H9 (cell line): ENCODE data around the gene ELF5. TPM values are rescaled to one million over a fixed set of nuclear protein-coding genes. Genes with fewer than 3 reads are reported as not detected.

ENCODE experiments used
- DNase-seq: peaks from one replicate; pipeline ENCODE4 v3.0.0-alpha.2; 2017
- H2AFZ ChIP-seq: one replicate; pipeline ENCODE4 v1.6.1; 2013; ENCODE audit warnings: mild to moderate bottlenecking, low read length, control low read depth, moderate library complexity
- H2AK5ac ChIP-seq: 2 replicates; pipeline ENCODE4 v1.6.1; 2013; ENCODE audit warnings: low read length, control low read depth, mixed read lengths; ENCODE audit not compliant: insufficient read length
- H2BK120ac ChIP-seq: one replicate; pipeline ENCODE4 v1.6.1; 2013; ENCODE audit warnings: low read depth, mild to moderate bottlenecking, low read length, control low read depth, inconsistent platforms; ENCODE audit not compliant: poor library complexity, severe bottlenecking
- H2BK12ac ChIP-seq: 2 replicates; pipeline ENCODE4 v1.6.1; 2013; ENCODE audit warnings: low read length, control low read depth, mixed read lengths, low read depth; ENCODE audit not compliant: insufficient read length
- H2BK15ac ChIP-seq: 2 replicates; pipeline ENCODE4 v1.6.1; 2013; ENCODE audit warnings: low read depth, low read length, control low read depth
- H2BK20ac ChIP-seq: one replicate; pipeline ENCODE4 v1.6.1; 2013; ENCODE audit warnings: low read depth, mild to moderate bottlenecking, low read length, control low read depth, inconsistent platforms; ENCODE audit not compliant: poor library complexity, severe bottlenecking
- H2BK5ac ChIP-seq: 2 replicates; pipeline ENCODE4 v1.6.1; 2013; ENCODE audit warnings: low read length, control low read depth, mixed read lengths; ENCODE audit not compliant: insufficient read length
- H3K14ac ChIP-seq: 2 replicates; pipeline ENCODE4 v1.6.1; 2013; ENCODE audit warnings: low read length, control low read depth; ENCODE audit not compliant: insufficient read depth
- H3K18ac ChIP-seq: 2 replicates; pipeline ENCODE4 v1.6.1; 2013; ENCODE audit warnings: low read depth, mild to moderate bottlenecking, mixed read lengths, low read length, control low read depth; ENCODE audit not compliant: insufficient read length
- H3K23ac ChIP-seq: 2 replicates; pipeline ENCODE4 v1.6.1; 2013; ENCODE audit warnings: low read length, control low read depth, mixed read lengths, low read depth; ENCODE audit not compliant: insufficient read length
- H3K23me2 ChIP-seq: 2 replicates; pipeline ENCODE4 v1.6.1; 2013; ENCODE audit warnings: low read depth, mild to moderate bottlenecking, mixed read lengths, low read length, control low read depth; ENCODE audit not compliant: insufficient read length, poor library complexity, severe bottlenecking
- H3K27ac ChIP-seq: 2 replicates; pipeline ENCODE4 v1.5.1; 2013; ENCODE audit warnings: low read length, control low read depth, mixed read lengths, low read depth; ENCODE audit not compliant: insufficient read length
- H3K27me3 ChIP-seq: 2 replicates; pipeline ENCODE4 v1.6.1; 2013; ENCODE audit warnings: low read length, control low read depth, inconsistent platforms; ENCODE audit not compliant: insufficient read depth
- H3K4ac ChIP-seq: 2 replicates; pipeline ENCODE4 v1.6.1; 2013; ENCODE audit warnings: low read depth, mild to moderate bottlenecking, control low read depth, inconsistent platforms, low read length, moderate library complexity
- H3K4me1 ChIP-seq: 2 replicates; pipeline ENCODE4 v1.6.1; 2013; ENCODE audit warnings: low read length, control low read depth, inconsistent platforms; ENCODE audit not compliant: insufficient read depth
- H3K4me2 ChIP-seq: 2 replicates; pipeline ENCODE4 v1.6.1; 2013; ENCODE audit warnings: low read length, control low read depth, mixed read lengths; ENCODE audit not compliant: insufficient read length, insufficient read depth
- H3K56ac ChIP-seq: 2 replicates; pipeline ENCODE4 v1.6.1; 2013; ENCODE audit warnings: low read depth, mild to moderate bottlenecking, mixed read lengths, low read length, control low read depth; ENCODE audit not compliant: insufficient read length
- H3K79me1 ChIP-seq: 2 replicates; pipeline ENCODE4 v1.6.1; 2013; ENCODE audit warnings: low read depth, mild to moderate bottlenecking, moderate library complexity, low read length, control low read depth, inconsistent platforms; ENCODE audit not compliant: insufficient read depth, poor library complexity, severe bottlenecking
- H3K79me2 ChIP-seq: 2 replicates; pipeline ENCODE4 v1.6.1; 2013; ENCODE audit warnings: low read length, control low read depth, inconsistent platforms; ENCODE audit not compliant: insufficient read depth
- H3K9ac ChIP-seq: 2 replicates; pipeline ENCODE4 v1.6.1; 2013; ENCODE audit warnings: low read length, control low read depth, mixed read lengths; ENCODE audit not compliant: insufficient read length; ENCODE audit errors: extremely low read depth
- H3K9me3 ChIP-seq: one replicate; pipeline ENCODE4 v1.6.1; 2013; ENCODE audit warnings: low read depth, low read length, inconsistent platforms; ENCODE audit not compliant: control insufficient read depth
- H3T11ph ChIP-seq: one replicate; pipeline ENCODE4 v1.6.1; 2013; ENCODE audit warnings: mild to moderate bottlenecking, low read length, control low read depth, inconsistent platforms
- H4K20me1 ChIP-seq: one replicate; pipeline ENCODE4 v1.6.1; 2013; ENCODE audit not compliant: control insufficient read depth, insufficient read length, insufficient read depth
- H4K5ac ChIP-seq: 2 replicates; pipeline ENCODE4 v1.6.1; 2013; ENCODE audit warnings: low read depth, mild to moderate bottlenecking, mixed read lengths, low read length, control low read depth; ENCODE audit not compliant: insufficient read length
- H4K8ac ChIP-seq: replicated peaks from 2 replicates; pipeline ENCODE4 v1.6.1; 2013; ENCODE audit warnings: low read length, control low read depth, mixed read lengths, low read depth; ENCODE audit not compliant: insufficient read length
- H4K91ac ChIP-seq: 2 replicates; pipeline ENCODE4 v1.6.1; 2013; ENCODE audit warnings: low read depth, mild to moderate bottlenecking, moderate library complexity, mixed read lengths, low read length, control low read depth; ENCODE audit not compliant: insufficient read length
- H3K27ac Mint-ChIP-seq, 3 experiments: 2 replicates in 2 of 3; 3 replicates in 1 of 3; pipeline ENCODE4 v1.8.0; 2020 to 2021; ENCODE audit warnings: mixed read lengths in 3 of 3, mild to moderate bottlenecking in 1 of 3, moderate library complexity in 1 of 3
- H3K27me3 Mint-ChIP-seq: 2 replicates; pipeline ENCODE4 v1.8.0; 2021; ENCODE audit warnings: low read depth, mild to moderate bottlenecking, moderate library complexity, mixed read lengths
- H3K36me3 Mint-ChIP-seq, 3 experiments: 2 replicates in 2 of 3; 3 replicates in 1 of 3; pipeline ENCODE4 v1.8.0; 2020 to 2021; ENCODE audit warnings: low read depth in 3 of 3, mixed read lengths in 3 of 3; ENCODE audit not compliant: insufficient read depth in 1 of 3
- H3K4me1 Mint-ChIP-seq, 2 experiments: 2 replicates each; pipeline ENCODE4 v1.8.0; 2020; ENCODE audit warnings: mixed read lengths in 2 of 2
- H3K4me3 Mint-ChIP-seq, 2 experiments: 2 replicates in 1 of 2; 3 replicates in 1 of 2; pipeline ENCODE4 v1.8.0; 2020 to 2021; ENCODE audit warnings: mild to moderate bottlenecking in 2 of 2, mixed read lengths in 2 of 2, moderate library complexity in 1 of 2
- H3K9me3 Mint-ChIP-seq, 2 experiments: 2 replicates in 1 of 2; 3 replicates in 1 of 2; pipeline ENCODE4 v1.8.0; 2020; ENCODE audit warnings: mild to moderate bottlenecking in 2 of 2, mixed read lengths in 2 of 2, moderate library complexity in 1 of 2
- CTCF ChIP-seq: fragments of 200-600 bp; sonication (generic); conservative IDR thresholded peaks from 3 replicates; pipeline ENCODE4 v1.8.0; 2021; ENCODE audit warnings: antibody characterized with exemption, mild to moderate bottlenecking
- WGBS: extraction: QIAGEN DNeasy Blood & Tissue Kit; methylation state at CpG from one replicate; pipeline ENCODE4 v1.1.7; 2013; ENCODE audit warnings: missing lambda C conversion rate, low lambda C conversion rate, mixed read lengths; ENCODE audit not compliant: insufficient read length; ENCODE audit errors: extremely low coverage; 5-methylcytosine and 5-hydroxymethylcytosine counted together
- total RNA-seq: library from RNA; stranded (reverse); gene quantifications from 2 replicates; pipeline ENCODE4 v1.2.1, GENCODE V29; 2021

Gene ELF5
- total RNA-seq, 1 experiment from 2014 or later = not detected

GRCh38 chr11:34445956-34446355 is 67.6 kb downstream of the ELF5 start:
- no peak overlapping the region for H3K18ac ChIP-seq
- H4K8ac ChIP-seq = no peak overlapping the region
- no peak for DNase-seq
- H3K27me3 ChIP-seq = no peaks in the 10 kb centered on the region
- H2BK20ac ChIP-seq = no peak overlapping the region
- H4K20me1 ChIP-seq = no peaks in the 10 kb centered on the region
- TF ChIP-seq CTCF = no peak
- H3K4me1 ChIP-seq = no peaks in the 10 kb centered on the region
- H3K27ac Mint-ChIP-seq = no peak overlapping the region
- no peak overlapping the region for H3K14ac ChIP-seq
- H3K4me2 ChIP-seq = no peak overlapping the region
- H3K9me3 ChIP-seq = no peaks in the 10 kb centered on the region
- 100% methylated on average over 1 of the region's 4 CpGs for WGBS
- no peak overlapping the region for H3T11ph ChIP-seq
- H3K27me3 Mint-ChIP-seq = no peaks in the 10 kb centered on the region
- no peak overlapping the region for H3K4ac ChIP-seq
- H4K5ac ChIP-seq = no peak overlapping the region
- no peak overlapping the region for H3K4me3 Mint-ChIP-seq
- H3K4me1 Mint-ChIP-seq = no peaks in the 10 kb centered on the region
- H3K23ac ChIP-seq = no peak overlapping the region
- H2BK120ac ChIP-seq = no peak overlapping the region
- no peak overlapping the region for H2BK5ac ChIP-seq
- no peak overlapping the region for H2AFZ ChIP-seq
- H3K9me3 Mint-ChIP-seq = peaks cover 0 to 6% of the 10 kb centered on the region in 2 experiments; a peak in 1 of 5 replicates
- H3K9ac ChIP-seq = no peak overlapping the region
- no peaks in the 10 kb centered on the region for H3K79me2 ChIP-seq
- H3K36me3 Mint-ChIP-seq = peaks cover 0 to 21% (median 5%) of the 10 kb centered on the region in 3 experiments; a peak in 4 of 7 replicates
- no peak overlapping the region for H4K91ac ChIP-seq
- no peak overlapping the region for H2BK15ac ChIP-seq
- no peaks in the 10 kb centered on the region for H3K79me1 ChIP-seq
- no peak overlapping the region for H3K27ac ChIP-seq
- H3K56ac ChIP-seq = no peak overlapping the region
- H3K23me2 ChIP-seq = no peaks in the 10 kb centered on the region
- H2BK12ac ChIP-seq = no peak overlapping the region
- H2AK5ac ChIP-seq = no peak overlapping the region
